NT2/D1 (cell line): Measurements from ENCODE around the gene SIAH3.

Experiments
- SUZ12 ChIP-seq: IDR thresholded peaks from 2 replicates; pipeline ENCODE4 v1.6.1; 2011; ENCODE audit not compliant: insufficient read length, insufficient read depth; ENCODE audit errors: extremely low read depth
- YY1 ChIP-seq: IDR thresholded peaks from 2 replicates; pipeline ENCODE4 v1.6.1; 2011; ENCODE audit not compliant: insufficient read length, insufficient read depth

GRCh38 chr13:45728759-45729158 lies 122.8 kb downstream of the SIAH3 start:
- no peak for TF ChIP-seq YY1
- no peak for TF ChIP-seq SUZ12
